Measurements from ENCODE around the gene DPH3. TPM values are rescaled to one million over a fixed set of nuclear protein-coding genes. Genes with fewer than 3 reads are reported as not detected.

The DPH3 gene
- total and polyA plus RNA-seq, 2 donors (not counting 3 experiments of a cell fraction or from before 2014, with no cell fraction given), result 7.7 to 28.7 TPM

GRCh38 chr3:16290827-16291196 lies 26.1 kb upstream of the DPH3 start:
- no peaks in the 10 kb centered on the region for H3K79me2 ChIP-seq (ENCODE audit: control insufficient read depth, insufficient read depth, low read length)
- H3K27ac ChIP-seq (ENCODE audit: insufficient read depth, low read depth, low read length), result no peak overlapping the region
- H3K4me2 ChIP-seq (ENCODE audit: insufficient read depth, low read length), result no peak overlapping the region
- dilution Hi-C loops (cut with MboI; ENCODE audit: extremely low pct_ligation_motif_present, low sequenced_read_pairs) (no loop called here), intact Hi-C loops (cut with micrococcal nuclease) (loop anchor here (1.0 to 2.0 kb wide), 3 partner anchors 22 to 259 kb away; no protein-coding TSS in a partner anchor)
- H3K4me3 ChIP-seq (replicated peaks in 1 of 3; ENCODE audit: insufficient read depth in 1 of 3, low read depth in 1 of 3, low read length in 3 of 3), result no peak overlapping the region
- no peak for DNase-seq (ENCODE audit: low read depth, low spot score)
- no peaks in the 10 kb centered on the region for H3K9me3 ChIP-seq (replicated peaks; ENCODE audit: control insufficient read depth, insufficient read depth, low read length)
- H3K36me3 ChIP-seq (ENCODE audit: control insufficient read depth in 2 of 2, extremely low read depth in 1 of 2, insufficient read depth in 2 of 2, low read length in 2 of 2), result peaks cover 1 to 6% of the 10 kb centered on the region in 2 experiments
- H2AFZ ChIP-seq (ENCODE audit: low read depth, low read length), result no peak overlapping the region
- no peaks in the 10 kb centered on the region for H3K27me3 ChIP-seq (ENCODE audit: control insufficient read depth in 2 of 2, insufficient read depth in 2 of 2, low read length in 2 of 2)
- peaks cover 2% of the 10 kb centered on the region for H3K4me1 ChIP-seq (ENCODE audit: control insufficient read depth, extremely low read depth, insufficient read depth, low read length)
- no peak overlapping the region for H3K9ac ChIP-seq (replicated peaks; ENCODE audit: extremely low read depth, insufficient read depth, low read length)
- TF ChIP-seq JUN (IDR thresholded peaks at IDR 0.05; ENCODE audit: borderline replicate concordance, insufficient read depth, insufficient read length, low read depth) (no peak), GATA2 (IDR thresholded peaks at IDR 0.05; ENCODE audit: insufficient read depth, insufficient read length, low read depth, low read length) (no peak), POLR2A (IDR thresholded peaks at IDR 0.05; ENCODE audit: low read depth, low read length) (no peak), POLR2AphosphoS5 (IDR thresholded peaks at IDR 0.05; ENCODE audit: insufficient read depth, low read depth, low read length) (no peak), MYC (IDR thresholded peaks at IDR 0.05; ENCODE audit: low read depth, low read length) (no peak), EZH2 (IDR thresholded peaks at IDR 0.05; ENCODE audit: borderline replicate concordance, low read depth, low read length, severe bottlenecking) (no peak), FOS (IDR thresholded peaks at IDR 0.05; ENCODE audit: borderline replicate concordance, insufficient read depth, low read length) (no peak)
- TF ChIP-seq, protein P1, sequence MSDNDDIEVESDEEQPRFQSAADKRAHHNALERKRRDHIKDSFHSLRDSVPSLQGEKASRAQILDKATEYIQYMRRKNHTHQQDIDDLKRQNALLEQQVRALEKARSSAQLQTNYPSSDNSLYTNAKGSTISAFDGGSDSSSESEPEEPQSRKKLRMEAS (IDR thresholded peaks at IDR 0.05; ENCODE audit: insufficient read depth, insufficient read length), result no peak
- TF ChIP-seq, protein P2, sequence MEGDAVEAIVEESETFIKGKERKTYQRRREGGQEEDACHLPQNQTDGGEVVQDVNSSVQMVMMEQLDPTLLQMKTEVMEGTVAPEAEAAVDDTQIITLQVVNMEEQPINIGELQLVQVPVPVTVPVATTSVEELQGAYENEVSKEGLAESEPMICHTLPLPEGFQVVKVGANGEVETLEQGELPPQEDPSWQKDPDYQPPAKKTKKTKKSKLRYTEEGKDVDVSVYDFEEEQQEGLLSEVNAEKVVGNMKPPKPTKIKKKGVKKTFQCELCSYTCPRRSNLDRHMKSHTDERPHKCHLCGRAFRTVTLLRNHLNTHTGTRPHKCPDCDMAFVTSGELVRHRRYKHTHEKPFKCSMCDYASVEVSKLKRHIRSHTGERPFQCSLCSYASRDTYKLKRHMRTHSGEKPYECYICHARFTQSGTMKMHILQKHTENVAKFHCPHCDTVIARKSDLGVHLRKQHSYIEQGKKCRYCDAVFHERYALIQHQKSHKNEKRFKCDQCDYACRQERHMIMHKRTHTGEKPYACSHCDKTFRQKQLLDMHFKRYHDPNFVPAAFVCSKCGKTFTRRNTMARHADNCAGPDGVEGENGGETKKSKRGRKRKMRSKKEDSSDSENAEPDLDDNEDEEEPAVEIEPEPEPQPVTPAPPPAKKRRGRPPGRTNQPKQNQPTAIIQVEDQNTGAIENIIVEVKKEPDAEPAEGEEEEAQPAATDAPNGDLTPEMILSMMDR (IDR thresholded peaks at IDR 0.05; ENCODE audit: extremely low read depth in 1 of 2, insufficient read depth in 1 of 2, low read depth in 1 of 2, low read length in 2 of 2), result no peak
- no TSS peak for BruUV-seq (replicated peaks)
- H4K20me1 ChIP-seq (replicated peaks; ENCODE audit: control insufficient read depth, extremely low read depth, insufficient read depth, low read length), result no peaks in the 10 kb centered on the region
- CTCF ChIA-PET, result interaction anchor here (0.6 to 4.6 kb wide), 71 partner anchors 10 to 1550 kb away, joined by 3 to 197 read pairs (median 5); partner anchors contain the start of genes DPH3 and OXNAD1
- POLR2A ChIA-PET, result no interaction called here
- FAIRE-seq, result no peak
- no peaks in the 10 kb centered on the region for H3K9me1 ChIP-seq (replicated peaks; ENCODE audit: control insufficient read depth, extremely low read depth, insufficient read depth, low read length)
